PC-9 (cell line): ENCODE results near the gene MORN2. TPM values are rescaled to one million over a fixed set of nuclear protein-coding genes. Genes with fewer than 3 reads are reported as not detected.

Source experiments
- BruUV-seq: library from RNA; stranded (reverse); fragments of 400-500 nt; replicated peaks from 2 replicates; lab custom pipeline; 2021; lab: Mats Ljungman, UMichigan
- CTCF ChIA-PET: fragments of 300-600 bp; sonication (Branson Sonifier 250); formaldehyde crosslinking; loops from one replicate; lab custom pipeline; 2022; ENCODE audit warnings: antibody characterized with exemption; lab: Charles Lee
- POLR2A ChIA-PET: fragments of 300-600 bp; sonication (Branson Sonifier 250); formaldehyde crosslinking; loops from one replicate; lab custom pipeline; 2022; ENCODE audit warnings: antibody characterized with exemption; ENCODE audit not compliant: unreplicated experiment; lab: Charles Lee
- DNase-seq, 2 experiments: peaks; one replicate each; pipeline versions ENCODE4 v3.0.0 to v3.0.0-alpha.2; 2015 to 2022; ENCODE audit warnings: mixed read lengths in 1 of 2
- H2AFZ ChIP-seq: fragments of 200-600 bp; sonication (generic); 2 replicates; pipeline ENCODE4 v1.8.1; 2017; ENCODE audit warnings: antibody characterized with exemption
- H3F3A ChIP-seq: fragments of 200-600 bp; sonication (generic); 2 replicates; pipeline ENCODE4 v1.8.1; 2017; ENCODE audit warnings: antibody characterized with exemption, mild to moderate bottlenecking, low read depth; ENCODE audit not compliant: insufficient read depth
- H3K27ac ChIP-seq: fragments of 200-600 bp; sonication (generic); 2 replicates; pipeline ENCODE4 v1.6.1; 2016; ENCODE audit warnings: mixed run types
- H3K27me3 ChIP-seq: fragments of 200-600 bp; sonication (generic); 2 replicates; pipeline ENCODE4 v1.6.1; 2016; ENCODE audit warnings: low read depth, mixed run types; ENCODE audit not compliant: insufficient read depth
- H3K36me3 ChIP-seq: fragments of 200-600 bp; sonication (generic); 2 replicates; pipeline ENCODE4 v1.6.1; 2016; ENCODE audit warnings: low read depth, mixed run types
- H3K4me1 ChIP-seq: fragments of 200-600 bp; sonication (generic); replicated peaks from 2 replicates; pipeline ENCODE4 v1.6.1; 2016; ENCODE audit warnings: mixed run types; ENCODE audit not compliant: insufficient read depth
- H3K4me2 ChIP-seq: fragments of 200-600 bp; sonication (generic); 2 replicates; pipeline ENCODE4 v1.6.1; 2017; ENCODE audit warnings: mixed run types
- H3K4me3 ChIP-seq: fragments of 200-600 bp; sonication (generic); 2 replicates; pipeline ENCODE4 v1.6.1; 2016; ENCODE audit warnings: mixed run types
- H3K79me2 ChIP-seq: fragments of 200-600 bp; sonication (generic); 2 replicates; pipeline ENCODE4 v1.6.1; 2017; ENCODE audit warnings: low read depth, mixed run types
- H3K9me2 ChIP-seq: fragments of 200-600 bp; sonication (generic); 2 replicates; pipeline ENCODE4 v1.8.1; 2017; ENCODE audit warnings: mild to moderate bottlenecking; ENCODE audit not compliant: insufficient read depth
- H3K9me3 ChIP-seq: fragments of 200-600 bp; sonication (generic); 2 replicates; pipeline ENCODE4 v1.8.1; 2016; ENCODE audit warnings: low read depth; ENCODE audit not compliant: insufficient read depth
- H4K20me1 ChIP-seq: fragments of 200-600 bp; sonication (generic); 2 replicates; pipeline ENCODE4 v1.8.1; 2017; ENCODE audit not compliant: insufficient read depth
- CTCF ChIP-seq: fragments of 200-600 bp; sonication (generic); conservative IDR thresholded peaks from 2 replicates; pipeline ENCODE4 v1.6.1; 2017; ENCODE audit warnings: mixed run types, antibody characterized with exemption, mild to moderate bottlenecking, moderate library complexity
- EZH2 ChIP-seq: fragments of 200-600 bp; sonication (generic); IDR thresholded peaks from 2 replicates; pipeline ENCODE4 v1.8.0; 2017; ENCODE audit warnings: antibody characterized with exemption, low read depth
- intact Hi-C: fragments of 100-400 bp; cut with micrococcal nuclease; formaldehyde crosslinking; loops from one replicate; pipeline ENCODE4 v1.10.0; 2022; ENCODE audit not compliant: unreplicated experiment
- total RNA-seq: library from RNA; stranded (reverse); gene quantifications from 2 replicates; pipeline ENCODE4 v1.2.3, GENCODE V29; 2021

The MORN2 gene
- total RNA-seq, 1 experiment from 2014 or later: 22.9 TPM

- Histone ChIP-seq H3K4me2 (no peak overlapping the region), H3K36me3 (no peaks in the 10 kb centered on the region), H3K9me3 (no peaks in the 10 kb centered on the region), H3K4me1 (0 out of 2 replicates have a peak, but pooled peaks cover 4% of the 10 kb centered on the region), H3F3A (no peaks in the 10 kb centered on the region), H3K9me2 (no peaks in the 10 kb centered on the region), H3K27ac (no peak overlapping the region), H4K20me1 (no peaks in the 10 kb centered on the region), H3K4me3 (no peak overlapping the region), H3K27me3 (no peaks in the 10 kb centered on the region), H2AFZ (no peak overlapping the region), H3K79me2 (no peaks in the 10 kb centered on the region)
- intact Hi-C loops: no loop called here
- TF ChIP-seq CTCF: no peak
- no peak for TF ChIP-seq EZH2
- DNase-seq: peak in 1 of 2 experiments; percentile 3
- no TSS peak for BruUV-seq
- ChIA-PET POLR2A (no interaction called here), CTCF (no interaction called here)
Measured at GRCh38 chr2:38907743-38908562, 32.2 kb downstream of the MORN2 start.

- Histone ChIP-seq H2AFZ (no peak overlapping the region), H3K36me3 (no peaks in the 10 kb centered on the region), H3K27me3 (no peaks in the 10 kb centered on the region), H3K9me3 (no peaks in the 10 kb centered on the region), H4K20me1 (no peaks in the 10 kb centered on the region), H3K4me3 (no peak overlapping the region), H3K79me2 (no peaks in the 10 kb centered on the region), H3K4me2 (no peak overlapping the region), H3K4me1 (0 out of 2 replicates have a peak, but pooled peaks cover 4% of the 10 kb centered on the region), H3K27ac (no peak overlapping the region), H3K9me2 (no peaks in the 10 kb centered on the region), H3F3A (no peaks in the 10 kb centered on the region)
- DNase-seq: no peak
- POLR2A ChIA-PET: interaction anchor here (0.6 kb wide), 1 partner anchor 19 kb away, joined by 20 read pairs; no protein-coding TSS in a partner anchor
- intact Hi-C loops: no loop called here
- CTCF ChIA-PET: no interaction called here
- TF ChIP-seq CTCF: no peak
- no peak for TF ChIP-seq EZH2
- BruUV-seq: no TSS peak
Measured at GRCh38 chr2:38909872-38910271, 34.1 kb downstream of the MORN2 start.

- DNase-seq: no peak
- H3K79me2 ChIP-seq: no peaks in the 10 kb centered on the region
- TF ChIP-seq EZH2 (no peak), CTCF (no peak)
- intact Hi-C loops: no loop called here
- H3K36me3 ChIP-seq: no peaks in the 10 kb centered on the region
- H2AFZ ChIP-seq: no peak overlapping the region
- H3K4me3 ChIP-seq: no peak overlapping the region
- BruUV-seq: no TSS peak
- no peaks in the 10 kb centered on the region for H3K9me3 ChIP-seq
- 0 out of 2 replicates have a peak, but pooled peaks cover 4% of the 10 kb centered on the region for H3K4me1 ChIP-seq
- no peaks in the 10 kb centered on the region for H3K27me3 ChIP-seq
- POLR2A ChIA-PET: no interaction called here
- H3F3A ChIP-seq: no peaks in the 10 kb centered on the region
- CTCF ChIA-PET: no interaction called here
- no peak overlapping the region for H3K27ac ChIP-seq
- H3K4me2 ChIP-seq: no peak overlapping the region
- no peaks in the 10 kb centered on the region for H3K9me2 ChIP-seq
- no peaks in the 10 kb centered on the region for H4K20me1 ChIP-seq
Measured at GRCh38 chr2:38911191-38911590, 35.4 kb downstream of the MORN2 start.
